SH-SY5Y (cell line): Measurements from ENCODE around the gene PTPRA.

Experiments used
- GATA2 ChIP-seq: IDR thresholded peaks from 2 replicates; pipeline ENCODE4 v1.6.1; 2011; ENCODE audit warnings: mild to moderate bottlenecking, low read depth, low read length
- GATA3 ChIP-seq: IDR thresholded peaks from 2 replicates; pipeline ENCODE4 v1.6.1; 2011; ENCODE audit warnings: low read depth, mild to moderate bottlenecking, low read length, moderate library complexity

DNA sequence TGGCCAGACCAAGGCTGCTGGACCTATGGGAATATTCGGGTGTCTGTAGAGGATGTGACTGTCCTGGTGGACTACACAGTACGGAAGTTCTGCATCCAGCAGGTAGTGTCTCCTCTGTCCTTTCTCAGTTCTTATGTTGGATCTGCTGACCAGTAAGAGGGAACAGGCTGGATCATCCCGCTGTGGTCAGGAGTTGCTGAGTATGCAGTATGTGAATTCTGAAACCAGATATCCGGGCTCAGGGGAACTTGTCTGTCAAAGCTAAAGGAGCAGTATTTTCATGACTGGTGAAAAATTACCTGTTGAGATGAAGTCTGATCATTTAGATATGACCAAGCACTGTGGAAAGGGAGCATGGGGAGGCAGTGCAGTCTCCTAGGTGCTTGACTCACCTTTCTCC lies 148.0 kb downstream of the PTPRA start:
- no peak for TF ChIP-seq GATA2
- no peak for TF ChIP-seq GATA3
